GM21360 (cell line): Measurements from ENCODE around the gene SCN2A.
"Not testable (repeated sequence)": the region's sequence is repeated elsewhere in the genome, so short reads cannot be mapped to it uniquely, and the experiment has no call there.

Experiments
- ATAC-seq: cut with Tn5 transposase; IDR thresholded peaks from one replicate; pipeline ENCODE4 v1.9.1; 2021; ENCODE audit warnings: mild to moderate bottlenecking, moderate library complexity; ENCODE audit not compliant: unreplicated experiment

SCN2A gene

DNA sequence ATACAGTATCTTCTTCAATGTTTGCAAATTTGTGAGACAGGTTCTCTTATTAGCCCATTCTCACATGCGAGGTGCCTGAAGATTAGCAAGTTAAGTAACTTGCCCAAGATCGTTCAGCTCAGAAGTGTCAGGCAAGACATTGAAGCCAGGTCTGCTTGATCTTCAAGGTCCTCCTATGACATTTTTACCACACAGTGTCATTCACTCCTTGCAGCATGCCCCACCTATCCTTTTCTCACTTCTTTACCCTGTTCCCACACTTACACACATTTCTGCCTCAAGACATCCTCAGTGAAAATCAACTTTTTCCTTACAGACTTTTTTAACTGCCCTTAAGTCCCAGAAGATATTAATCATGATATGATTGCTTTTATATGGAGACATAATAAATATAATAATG is 73.8 kb downstream of the SCN2A start:
- no peak for ATAC-seq

DNA sequence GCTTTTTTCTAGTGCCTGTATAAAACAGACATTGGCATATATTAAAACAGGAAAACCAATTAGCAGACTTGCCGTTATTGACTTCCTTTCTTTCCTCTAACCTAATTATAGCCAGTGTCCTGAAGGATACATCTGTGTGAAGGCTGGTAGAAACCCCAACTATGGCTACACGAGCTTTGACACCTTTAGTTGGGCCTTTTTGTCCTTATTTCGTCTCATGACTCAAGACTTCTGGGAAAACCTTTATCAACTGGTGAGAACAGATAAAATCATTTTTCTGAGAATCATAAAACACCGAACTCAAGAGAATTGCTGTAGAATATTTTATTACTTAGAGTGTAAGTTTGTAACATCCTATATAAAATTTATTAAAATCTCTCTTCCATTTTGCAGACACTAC is 74.3 kb downstream of the SCN2A start:
- ATAC-seq = no peak

DNA sequence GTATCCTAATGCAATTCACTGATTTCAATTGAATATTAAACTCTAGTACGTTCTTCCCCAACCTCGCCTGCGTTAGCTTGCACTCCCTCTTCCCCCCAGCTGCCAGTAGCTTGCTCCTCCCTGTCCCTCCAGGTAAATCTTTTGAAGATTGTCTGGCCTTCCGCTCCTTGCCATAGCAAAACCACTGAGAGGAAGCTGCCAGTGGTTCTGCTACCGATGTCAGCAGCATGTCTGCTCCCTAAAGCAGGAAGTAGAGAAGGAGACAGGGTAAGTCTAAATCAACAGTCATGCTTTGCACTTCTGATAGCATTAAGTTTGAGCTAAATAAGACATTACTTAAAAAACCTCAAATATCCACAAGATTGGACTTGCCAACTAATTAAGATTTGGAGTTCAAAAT is 89.1 kb downstream of the SCN2A start:
- ATAC-seq = no peak

DNA sequence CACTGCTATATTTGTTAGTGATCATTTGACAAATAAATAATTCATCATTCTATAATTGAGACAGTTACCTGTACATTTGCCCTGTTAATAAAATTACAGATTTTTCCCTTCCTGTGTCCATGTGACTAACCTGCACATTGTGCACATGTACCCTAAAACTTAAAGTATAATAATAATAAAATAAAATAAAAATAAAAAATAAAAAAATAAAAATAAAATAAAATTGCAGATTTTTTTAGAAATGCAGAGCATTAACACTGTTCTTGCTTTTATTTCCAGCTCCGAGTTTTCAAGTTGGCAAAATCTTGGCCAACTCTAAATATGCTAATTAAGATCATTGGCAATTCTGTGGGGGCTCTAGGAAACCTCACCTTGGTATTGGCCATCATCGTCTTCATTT is 105.1 kb downstream of the SCN2A start:
- not testable (repeated sequence) for ATAC-seq

DNA sequence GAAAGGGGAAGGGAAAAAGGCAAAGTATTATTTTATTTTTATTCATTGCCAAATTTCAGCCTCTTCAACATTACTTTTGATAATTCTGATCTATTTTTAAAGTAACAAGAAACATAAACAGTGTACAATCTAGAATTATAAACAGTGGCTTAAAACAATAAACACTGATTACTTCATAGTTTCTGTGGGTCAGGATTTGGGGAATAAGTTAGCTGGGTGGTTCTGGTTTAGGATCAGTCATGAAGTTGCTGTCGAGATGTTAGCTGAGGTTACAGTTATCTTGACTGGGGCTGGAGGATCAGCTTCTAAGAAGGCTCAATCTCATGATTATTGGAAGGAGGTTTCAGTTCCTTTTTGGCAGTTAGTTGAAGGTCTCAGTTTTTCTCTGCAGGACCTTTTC is 109.2 kb downstream of the SCN2A start:
- ATAC-seq = no peak

DNA sequence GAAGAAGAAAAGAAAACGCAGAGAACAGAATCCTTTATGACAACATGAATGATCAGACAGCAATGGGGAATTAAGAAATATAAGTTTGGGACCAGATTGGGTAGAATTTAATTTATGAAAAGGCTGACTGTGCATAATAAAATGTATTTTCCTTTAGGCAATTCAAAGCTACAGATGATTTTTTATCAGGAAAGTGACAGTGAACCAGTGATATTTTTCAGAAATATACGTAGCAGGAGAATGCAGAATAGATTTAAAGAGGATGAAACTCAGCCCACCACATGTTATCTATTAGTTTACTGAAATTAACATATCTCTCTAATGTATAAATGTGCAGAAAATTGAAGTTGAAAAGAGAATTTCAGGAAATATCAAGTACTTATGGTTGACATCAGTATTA is 110.0 kb downstream of the SCN2A start:
- no peak for ATAC-seq

DNA sequence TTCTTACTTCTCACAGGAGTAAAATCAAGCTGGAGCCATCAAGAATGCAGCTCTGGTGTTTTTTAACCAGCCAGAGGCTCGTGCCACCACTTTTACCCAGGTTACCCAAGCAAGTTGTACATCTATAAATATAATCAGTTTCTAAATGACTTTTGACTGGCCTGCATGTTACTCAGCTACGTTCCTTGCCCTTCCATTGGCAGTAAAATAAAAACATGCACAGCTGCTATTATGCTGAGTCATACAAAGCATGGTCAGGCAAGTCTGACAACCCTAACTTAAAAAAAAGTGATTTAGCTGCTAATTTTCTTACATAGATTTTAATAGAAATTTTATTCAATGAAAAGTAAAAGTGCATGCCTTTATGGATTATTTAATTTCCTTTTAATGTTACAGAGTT is 118.5 kb downstream of the SCN2A start:
- peak; percentile 93 for ATAC-seq

DNA sequence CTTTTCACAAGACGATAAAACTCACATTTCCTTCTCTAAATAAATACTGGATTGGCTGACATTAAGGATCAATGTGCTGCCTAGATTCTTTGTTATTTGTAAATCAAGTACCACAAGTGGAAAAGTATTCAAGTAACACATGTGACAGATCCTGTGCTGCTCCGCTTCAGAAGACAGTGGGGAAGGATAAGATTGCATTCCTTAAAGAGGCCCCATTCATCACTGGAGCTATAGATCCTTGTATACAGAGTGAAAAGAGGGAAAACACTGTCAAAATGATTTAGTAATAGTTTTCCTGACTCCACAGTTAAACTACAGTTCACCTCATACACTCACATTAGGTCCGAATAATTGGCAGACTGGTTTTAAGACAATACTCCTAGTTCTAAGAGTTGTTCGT is 122.3 kb downstream of the SCN2A start:
- no peak for ATAC-seq

DNA sequence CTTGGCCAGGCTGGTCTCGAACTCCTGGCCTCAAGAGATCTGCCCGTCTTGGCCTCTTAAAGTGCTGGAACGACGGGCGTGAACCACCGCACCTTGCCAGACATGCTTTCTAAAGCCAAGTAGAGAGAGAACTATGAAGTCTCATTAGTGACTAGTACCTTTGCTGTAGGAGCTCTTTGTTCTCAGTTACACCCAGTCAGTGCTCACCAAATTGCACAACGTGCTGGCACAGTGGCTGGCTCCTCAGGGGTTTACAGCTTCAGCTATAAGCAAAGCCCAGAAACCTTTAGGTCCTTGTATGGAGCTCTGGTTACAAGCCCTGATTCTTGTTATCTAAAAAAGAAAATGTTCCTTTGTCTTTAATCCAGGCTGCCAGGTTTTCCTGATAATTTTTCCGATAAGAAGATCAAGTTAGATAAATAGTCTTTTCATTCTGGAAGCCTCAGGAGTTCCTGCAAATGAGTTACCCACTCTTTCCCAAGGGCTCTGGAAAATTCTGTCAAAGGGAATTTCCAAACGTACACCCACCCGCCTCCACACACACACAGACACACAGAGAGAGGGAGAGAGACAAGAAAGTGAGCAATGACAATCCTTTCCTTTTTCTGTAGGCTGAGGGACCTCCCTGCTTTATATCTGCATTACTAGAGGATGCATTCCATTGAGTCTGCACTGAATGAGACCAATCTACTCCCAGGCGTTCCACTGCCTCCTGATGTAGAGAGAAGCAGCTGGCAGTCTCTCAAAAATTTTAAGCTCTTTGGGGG is 130.1 kb downstream of the SCN2A start:
- no peak for ATAC-seq

DNA sequence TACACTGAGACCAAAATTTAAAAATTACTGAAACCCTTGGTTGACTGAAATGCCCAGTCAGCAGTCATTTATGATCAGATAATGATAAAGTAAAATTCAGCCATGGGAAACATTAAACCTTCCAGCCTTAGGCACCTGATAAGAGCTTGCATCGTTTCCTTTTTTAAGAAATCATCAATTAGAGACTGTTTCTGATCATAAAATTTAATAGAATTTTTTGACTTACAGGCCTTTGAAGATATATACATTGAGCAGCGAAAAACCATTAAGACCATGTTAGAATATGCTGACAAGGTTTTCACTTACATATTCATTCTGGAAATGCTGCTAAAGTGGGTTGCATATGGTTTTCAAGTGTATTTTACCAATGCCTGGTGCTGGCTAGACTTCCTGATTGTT is 130.7 kb downstream of the SCN2A start:
- no peak for ATAC-seq

DNA sequence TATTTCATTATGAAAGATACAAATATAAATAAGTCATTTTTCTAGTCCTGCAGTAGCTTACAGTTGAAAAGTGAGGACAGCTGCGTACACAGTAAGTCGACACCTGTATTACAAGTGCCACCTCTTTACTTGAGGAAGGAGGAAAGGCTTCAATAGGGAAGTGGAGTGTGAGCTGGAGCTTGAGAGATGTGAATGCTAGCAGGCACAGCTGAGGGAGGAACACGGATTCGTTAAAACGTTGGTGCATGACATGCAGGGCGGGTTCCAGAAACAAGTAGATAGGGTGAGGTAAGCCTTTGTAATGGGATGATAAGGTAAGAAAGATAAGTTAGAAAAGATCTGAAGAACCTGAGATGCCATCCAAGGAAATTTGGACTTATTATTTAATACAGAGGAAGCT is 132.1 kb downstream of the SCN2A start:
- ATAC-seq = no peak

DNA sequence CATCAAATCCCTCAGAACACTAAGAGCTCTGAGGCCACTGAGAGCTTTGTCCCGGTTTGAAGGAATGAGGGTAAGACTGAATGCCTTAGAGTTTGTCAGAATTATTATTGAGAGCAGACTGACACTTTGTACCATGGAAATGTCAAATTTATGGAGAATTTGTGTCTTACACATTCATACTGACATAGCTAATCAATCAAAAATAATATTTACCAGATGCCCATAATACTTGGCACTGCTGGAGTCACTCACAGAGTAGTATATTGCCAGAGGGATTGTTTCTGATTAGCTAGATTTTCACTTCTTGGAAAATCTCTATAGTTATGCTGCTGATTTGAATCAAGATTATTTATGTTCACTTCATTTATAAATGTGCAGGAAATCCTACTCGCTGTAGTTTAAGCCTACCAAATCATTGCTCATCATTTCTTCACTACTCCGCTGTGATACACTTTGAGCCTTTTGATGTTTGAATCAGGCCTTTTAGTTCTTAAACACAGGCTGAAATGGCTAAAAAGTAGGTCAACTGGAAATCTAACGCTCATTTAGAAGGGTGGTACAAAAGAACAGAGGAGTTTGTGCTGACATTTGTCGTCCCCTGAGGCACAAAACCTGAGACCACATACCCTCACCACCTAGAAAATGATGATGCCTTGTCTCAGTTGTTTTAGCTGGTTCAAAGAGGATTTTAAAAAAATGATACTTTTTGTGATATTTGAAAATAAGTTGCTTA is 134.2 kb downstream of the SCN2A start:
- no peak for ATAC-seq

DNA sequence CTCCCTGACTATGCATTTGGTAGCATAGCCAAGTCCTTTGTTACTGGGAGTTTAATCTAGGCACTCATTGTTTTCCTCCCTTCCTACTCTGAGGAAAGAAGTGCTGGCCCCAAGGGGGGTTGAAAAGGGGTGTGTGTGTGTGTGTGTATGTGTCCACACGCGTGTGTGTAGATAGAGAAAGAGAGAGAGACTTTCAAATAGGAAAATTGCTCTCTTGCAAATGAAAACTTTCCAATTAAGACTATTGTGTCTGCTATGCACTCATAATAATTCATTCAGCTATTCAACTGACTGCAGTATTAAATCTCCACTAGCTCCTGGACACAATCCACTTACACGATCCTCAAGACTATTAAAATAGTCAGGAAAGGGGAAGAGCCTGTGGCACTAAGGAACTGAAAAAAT is 137.4 kb downstream of the SCN2A start:
- ATAC-seq = no peak

DNA sequence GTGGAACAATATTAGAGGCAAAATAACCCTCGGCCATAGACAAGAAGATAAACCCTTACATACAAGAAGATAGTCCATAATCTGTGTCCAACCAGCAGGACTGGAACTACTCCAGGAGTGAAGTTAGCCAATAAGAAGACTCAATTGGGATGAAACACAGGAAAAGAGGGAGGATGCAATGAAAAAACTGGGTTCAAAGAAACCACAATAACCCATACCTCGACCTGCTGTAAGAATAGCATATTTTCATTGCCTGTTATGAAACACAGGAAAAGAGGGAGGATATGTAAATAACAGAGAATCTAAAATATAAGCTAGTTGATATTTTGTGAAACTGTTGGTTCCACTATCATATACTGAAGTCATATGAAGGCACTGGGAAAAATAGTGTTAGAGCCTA is 143.1 kb downstream of the SCN2A start:
- ATAC-seq = no peak

DNA sequence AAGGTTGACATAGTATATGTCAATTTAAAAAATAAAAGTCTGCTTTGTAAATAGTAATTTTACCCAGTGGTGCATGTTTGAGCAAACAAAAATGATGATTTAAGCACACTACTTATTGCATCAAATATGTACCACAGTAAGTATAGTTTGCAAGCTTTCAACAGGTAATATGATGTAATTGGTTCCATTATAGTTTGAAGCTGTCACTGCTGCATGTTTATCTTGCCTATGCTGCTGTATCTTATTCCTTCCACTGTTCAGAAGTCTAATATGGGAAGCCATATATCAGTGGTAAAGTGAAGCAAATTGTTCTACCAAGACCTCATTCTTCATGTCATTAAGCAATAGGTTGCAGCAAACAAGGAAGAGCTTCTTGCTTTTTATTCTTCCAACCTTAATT is 151.7 kb downstream of the SCN2A start:
- no peak for ATAC-seq

DNA sequence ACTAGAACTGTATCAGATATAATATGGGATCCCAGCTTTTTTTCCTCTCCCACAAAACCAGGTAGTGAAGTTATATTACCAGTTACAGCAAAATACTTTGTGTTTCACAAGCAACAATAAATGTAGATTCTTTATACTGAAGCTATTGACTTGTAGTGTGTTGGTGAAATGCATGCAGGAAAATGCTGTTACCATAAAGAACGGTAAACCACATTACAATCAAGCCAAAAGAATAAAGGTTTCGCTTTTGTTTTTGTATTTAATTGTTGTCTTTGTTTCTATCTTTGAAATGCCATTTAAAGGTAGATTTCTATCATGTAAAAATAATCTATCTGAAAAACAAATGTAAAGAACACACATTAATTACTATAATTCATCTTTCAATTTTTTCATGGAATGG is 152.6 kb downstream of the SCN2A start:
- ATAC-seq = no peak

DNA sequence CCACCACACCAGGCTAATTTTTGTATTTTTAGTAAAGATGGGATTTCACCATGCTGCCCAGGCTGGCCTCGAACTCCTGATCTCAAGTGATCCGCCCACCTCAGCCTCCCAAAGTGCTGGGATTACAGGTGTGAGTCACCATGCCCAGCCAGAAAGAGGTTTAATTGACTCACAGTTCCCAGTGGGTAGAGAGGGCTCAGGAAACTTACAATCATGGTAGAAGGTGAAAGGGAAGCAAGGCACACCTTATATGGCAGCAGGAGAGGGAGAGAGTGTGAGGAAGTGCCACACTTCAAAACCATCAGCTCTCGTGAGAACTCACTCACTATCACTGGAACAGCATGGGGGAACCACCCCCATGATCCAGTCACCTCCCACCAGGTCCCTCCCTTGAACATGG is 159.4 kb downstream of the SCN2A start:
- ATAC-seq = not testable (repeated sequence)

DNA sequence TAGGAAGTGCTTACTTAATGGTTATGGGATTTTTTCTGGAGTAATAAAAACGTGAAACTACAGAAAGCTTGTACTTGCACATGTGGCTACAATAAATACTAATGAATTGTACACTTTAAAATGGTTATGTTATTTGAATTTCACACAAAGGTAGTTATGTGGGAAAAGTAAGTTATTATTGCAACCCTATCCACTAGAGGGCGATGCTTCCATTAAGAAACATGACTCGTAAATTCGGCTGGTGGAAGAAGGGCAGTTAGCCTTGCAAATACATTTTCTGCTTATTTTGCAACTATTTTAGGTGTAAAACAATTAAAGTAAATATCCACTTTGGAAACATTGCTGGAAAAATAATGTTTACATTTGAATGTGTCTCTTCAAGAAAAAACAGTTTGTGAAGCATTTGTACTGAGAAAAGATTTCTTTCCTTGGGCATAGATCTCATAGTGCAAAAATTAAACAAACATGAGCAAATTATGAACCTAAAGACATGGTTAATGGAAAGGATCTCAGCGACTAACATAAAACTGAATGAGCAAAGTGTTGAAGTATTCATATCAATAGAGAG is 162.2 kb downstream of the SCN2A start:
- peak; percentile 71 for ATAC-seq

DNA sequence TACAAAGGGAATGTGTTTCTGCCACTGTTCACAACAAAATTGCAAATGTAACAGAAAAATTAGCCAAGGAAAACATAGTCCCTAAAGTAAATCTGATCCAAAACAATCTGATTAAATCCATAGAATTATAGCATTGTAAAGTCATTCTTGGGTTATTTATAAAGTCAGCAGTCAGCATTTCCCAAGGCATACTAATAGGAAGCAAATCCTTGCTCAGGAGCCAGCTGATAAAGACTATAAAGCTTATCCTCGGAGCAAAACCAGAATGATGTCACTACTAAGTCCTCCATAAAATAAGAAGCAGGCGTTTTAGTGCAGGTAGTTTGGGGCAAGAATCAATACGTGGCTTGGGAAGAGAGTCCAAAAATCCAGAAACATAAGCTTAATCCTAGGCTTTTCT is 162.9 kb downstream of the SCN2A start:
- no peak for ATAC-seq

DNA sequence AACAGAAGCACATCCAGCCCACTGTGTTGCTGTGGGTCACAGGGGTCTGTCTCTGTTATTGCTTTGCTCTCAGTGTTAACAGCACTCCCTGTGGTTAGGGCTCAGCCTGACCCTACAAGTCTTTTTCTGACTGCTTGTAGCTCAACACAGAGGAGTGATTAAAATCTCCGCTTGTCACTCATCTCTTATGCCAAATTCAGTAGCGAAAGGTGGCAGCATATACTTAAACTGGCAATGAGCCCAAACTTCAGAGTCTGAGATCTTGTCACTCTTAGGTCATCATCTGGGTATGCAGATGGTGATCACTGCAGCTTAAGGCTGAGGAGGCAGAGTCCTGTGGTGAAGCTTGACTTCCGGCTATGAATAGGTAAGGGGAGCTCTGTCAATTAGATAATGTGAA is 167.0 kb downstream of the SCN2A start:
- no peak for ATAC-seq

DNA sequence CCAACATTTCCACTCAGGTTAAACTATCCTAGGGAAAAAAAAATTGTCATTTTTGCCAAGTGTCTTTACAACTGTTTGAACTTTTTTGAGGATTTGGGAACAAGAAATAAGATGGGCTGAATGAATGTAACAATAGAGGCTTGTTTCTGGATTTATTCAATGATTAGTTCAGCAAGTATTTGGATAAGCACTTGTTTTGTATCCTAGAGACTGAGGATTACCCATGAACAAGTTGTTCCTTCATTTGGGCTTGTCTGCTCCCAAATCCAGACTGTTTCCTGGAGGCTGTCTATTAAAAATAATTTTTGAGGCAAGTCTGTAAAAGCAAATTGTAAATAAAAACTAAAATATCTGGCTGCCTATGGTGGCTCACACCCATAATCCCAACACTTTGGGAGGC is 168.3 kb downstream of the SCN2A start:
- no peak for ATAC-seq

DNA sequence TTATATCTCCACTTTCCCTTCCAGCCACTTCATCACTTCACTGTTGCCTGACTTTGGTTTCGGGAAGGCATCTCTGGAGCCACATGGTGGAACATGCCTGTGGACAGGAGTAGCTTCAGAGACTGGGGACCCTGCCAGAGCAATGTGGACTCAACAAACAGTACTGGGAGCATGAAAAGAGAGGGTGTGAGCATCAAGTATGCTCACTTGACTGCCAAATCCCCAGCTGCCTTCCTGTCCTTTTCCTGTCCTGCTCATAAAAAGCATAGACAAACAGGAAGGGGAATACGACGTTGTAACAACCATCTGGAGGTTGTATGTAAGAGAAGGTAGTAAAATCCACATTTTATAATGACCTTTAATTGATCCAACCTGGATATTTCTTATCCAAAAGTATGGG is 169.0 kb downstream of the SCN2A start:
- no peak for ATAC-seq
